ENCODE data around the gene NCKAP5. TPM values are rescaled to one million over a fixed set of nuclear protein-coding genes. Genes with fewer than 3 reads are reported as not detected.

Gene NCKAP5
- total RNA-seq, 1 donor from 2014 or later: 2.7 TPM

- Histone ChIP-seq H3K79me2 (ENCODE audit: insufficient read depth, low read length) (no peaks in the 10 kb centered on the region), H4K20me1 (ENCODE audit: insufficient read depth, low read length) (no peaks in the 10 kb centered on the region), H3K9ac (ENCODE audit: low read length) (no peak overlapping the region), H3K27me3 (ENCODE audit: insufficient read depth, low read length) (no peaks in the 10 kb centered on the region), H3K4me1 (ENCODE audit: insufficient read depth, low read length) (peaks cover 6% of the 10 kb centered on the region), H3K9me3 (ENCODE audit: insufficient read depth, low read depth, low read length) (no peaks in the 10 kb centered on the region), H3K36me3 (ENCODE audit: insufficient read depth, low read length) (no peaks in the 10 kb centered on the region), H3K4me2 (ENCODE audit: low read length) (no peak overlapping the region), H3K4me3 (ENCODE audit: insufficient read depth, low read depth, low read length) (no peak overlapping the region), H2AFZ (ENCODE audit: low read depth, low read length) (no peak overlapping the region), H3K27ac (ENCODE audit: low read depth, low read length) (no peak overlapping the region)
- Mint-ChIP-seq H3K27ac (ENCODE audit: unreplicated experiment) (no peak overlapping the region), H3K27me3 (ENCODE audit: low read depth, unreplicated experiment) (peaks cover 2% of the 10 kb centered on the region), H3K4me3 (ENCODE audit: unreplicated experiment) (no peak overlapping the region), H3K4me1 (ENCODE audit: low read depth, unreplicated experiment) (peaks cover 22% of the 10 kb centered on the region), H3K9me3 (ENCODE audit: unreplicated experiment) (no peaks in the 10 kb centered on the region), H3K36me3 (ENCODE audit: low read depth, unreplicated experiment) (no peaks in the 10 kb centered on the region)
- DNase-seq (ENCODE audit: low read depth) (peak; percentile 52), FAIRE-seq (no peak)
- TF ChIP-seq EZH2 (IDR thresholded peaks at IDR 0.05; ENCODE audit: insufficient read depth, low read length): no peak
Measured at GRCh38 chr2:133574620-133575019, 6.4 kb upstream of the NCKAP5 start.

- no peak for DNase-seq (ENCODE audit: low read depth)
- H3K4me2 ChIP-seq (ENCODE audit: low read length): no peak overlapping the region
- TF ChIP-seq CTCF (IDR thresholded peaks at IDR 0.05; ENCODE audit: insufficient read depth, low read depth, low read length) (no peak), EZH2 (IDR thresholded peaks at IDR 0.05; ENCODE audit: insufficient read depth, low read length) (no peak)
- H3K27ac Mint-ChIP-seq (ENCODE audit: unreplicated experiment): no peak overlapping the region
- no peaks in the 10 kb centered on the region for H4K20me1 ChIP-seq (ENCODE audit: insufficient read depth, low read length)
- H2AFZ ChIP-seq (ENCODE audit: low read depth, low read length): no peak overlapping the region
- H3K9me3 ChIP-seq (ENCODE audit: insufficient read depth, low read depth, low read length): no peaks in the 10 kb centered on the region
- peaks cover 5% of the 10 kb centered on the region for H3K4me1 ChIP-seq (ENCODE audit: insufficient read depth, low read length)
- H3K27me3 ChIP-seq (ENCODE audit: insufficient read depth, low read length): no peaks in the 10 kb centered on the region
- no peak for FAIRE-seq
- H3K27ac ChIP-seq (ENCODE audit: low read depth, low read length): no peak overlapping the region
- no peak overlapping the region for H3K9ac ChIP-seq (ENCODE audit: low read length)
- peaks cover 19% of the 10 kb centered on the region for H3K4me1 Mint-ChIP-seq (ENCODE audit: low read depth, unreplicated experiment)
- no peaks in the 10 kb centered on the region for H3K9me3 Mint-ChIP-seq (ENCODE audit: unreplicated experiment)
- peaks cover 2% of the 10 kb centered on the region for H3K27me3 Mint-ChIP-seq (ENCODE audit: low read depth, unreplicated experiment)
- H3K79me2 ChIP-seq (ENCODE audit: insufficient read depth, low read length): no peaks in the 10 kb centered on the region
- H3K36me3 ChIP-seq (ENCODE audit: insufficient read depth, low read length): no peaks in the 10 kb centered on the region
- H3K4me3 ChIP-seq (ENCODE audit: insufficient read depth, low read depth, low read length): no peak overlapping the region
- no peak overlapping the region for H3K4me3 Mint-ChIP-seq (ENCODE audit: unreplicated experiment)
- no peaks in the 10 kb centered on the region for H3K36me3 Mint-ChIP-seq (ENCODE audit: low read depth, unreplicated experiment)
Measured at GRCh38 chr2:133574186-133574585, 5.9 kb upstream of the NCKAP5 start.

- no peak overlapping the region for H3K4me3 Mint-ChIP-seq (ENCODE audit: unreplicated experiment)
- H3K36me3 Mint-ChIP-seq (ENCODE audit: low read depth, unreplicated experiment): no peaks in the 10 kb centered on the region
- no peak for TF ChIP-seq CTCF (IDR thresholded peaks at IDR 0.05; ENCODE audit: insufficient read depth, low read depth, low read length)
- Histone ChIP-seq H3K27me3 (ENCODE audit: insufficient read depth, low read length) (no peaks in the 10 kb centered on the region), H3K4me3 (ENCODE audit: insufficient read depth, low read depth, low read length) (no peak overlapping the region), H4K20me1 (ENCODE audit: insufficient read depth, low read length) (no peaks in the 10 kb centered on the region), H3K9me3 (ENCODE audit: insufficient read depth, low read depth, low read length) (no peaks in the 10 kb centered on the region), H3K4me2 (ENCODE audit: low read length) (no peak overlapping the region), H3K36me3 (ENCODE audit: insufficient read depth, low read length) (no peaks in the 10 kb centered on the region), H2AFZ (ENCODE audit: low read depth, low read length) (no peak overlapping the region), H3K4me1 (ENCODE audit: insufficient read depth, low read length) (peaks cover 8% of the 10 kb centered on the region), H3K79me2 (ENCODE audit: insufficient read depth, low read length) (no peaks in the 10 kb centered on the region), H3K9ac (ENCODE audit: low read length) (no peak overlapping the region), H3K27ac (ENCODE audit: low read depth, low read length) (no peak overlapping the region)
- H3K27ac Mint-ChIP-seq (ENCODE audit: unreplicated experiment): no peak overlapping the region
- H3K27me3 Mint-ChIP-seq (ENCODE audit: low read depth, unreplicated experiment): peaks cover 2% of the 10 kb centered on the region
- H3K4me1 Mint-ChIP-seq (ENCODE audit: low read depth, unreplicated experiment): peaks cover 19% of the 10 kb centered on the region
- no peak for DNase-seq (ENCODE audit: low read depth)
- FAIRE-seq: no peak
- no peaks in the 10 kb centered on the region for H3K9me3 Mint-ChIP-seq (ENCODE audit: unreplicated experiment)
Measured at GRCh38 chr2:133573491-133574162, 5.4 kb upstream of the NCKAP5 start.
